Tibial artery (tissue), 4 donors: ENCODE data around the gene FBLIM1.

ENCODE experiments used
- DNase-seq, 2 donors: peaks; one replicate each; pipeline ENCODE4 v3.0.0-alpha.2; 2019
- H3K27ac ChIP-seq, 2 donors: fragments of 200-600 bp; sonication (generic) in 1 of 2; 1 replicate in 1 of 2; 2 replicates in 1 of 2; pipeline ENCODE4 v1.5.1; 2018 to 2019; ENCODE audit warnings: mild to moderate bottlenecking in 1 of 2
- H3K27me3 ChIP-seq, 2 donors: fragments of 200-600 bp; sonication (generic) in 1 of 2; one replicate each; pipeline versions ENCODE4 v1.5.1 to v1.6.0; 2016 to 2019
- H3K36me3 ChIP-seq, 3 donors: fragments of 200-600 bp; sonication (generic) in 2 of 3; one replicate each; pipeline ENCODE4 v1.5.1; 2016 to 2019; ENCODE audit warnings: mild to moderate bottlenecking in 2 of 3
- H3K4me1 ChIP-seq, 4 donors: fragments of 200-600 bp; sonication (generic) in 2 of 4; 1 replicate in 3 of 4; 2 replicates in 1 of 4; pipeline ENCODE4 v1.5.1; 2016 to 2019
- H3K4me3 ChIP-seq, 2 donors: fragments of 200-600 bp; sonication (generic) in 1 of 2; 1 replicate in 1 of 2; 2 replicates in 1 of 2; pipeline ENCODE4 v1.5.1; 2018 to 2019; ENCODE audit warnings: mild to moderate bottlenecking in 2 of 2
- H3K9me3 ChIP-seq, 3 donors: fragments of 200-600 bp; sonication (generic) in 1 of 3; one replicate each; pipeline ENCODE4 v1.5.1; 2016 to 2019
- CTCF ChIP-seq, 2 experiments: fragments of 200-600 bp in 1 of 2; fragments of 450-650 bp in 1 of 2; IDR thresholded peaks; one replicate each; pipeline ENCODE4 v1.5.1; 2017 to 2019; ENCODE audit warnings: antibody characterized with exemption in 2 of 2, mild to moderate bottlenecking in 1 of 2, moderate library complexity in 1 of 2
- intact Hi-C: fragments of 100-400 bp; cut with DNase I; formaldehyde crosslinking; loops from one replicate; pipeline ENCODE4 v1.15.0; 2023; ENCODE audit warnings: low total_unique reads

FBLIM1 gene

GRCh38 chr1:15723631-15724246, 34.9 kb upstream of the FBLIM1 start:
- H3K4me1 ChIP-seq, result no peaks in the 10 kb centered on the region
- DNase-seq, result no peak
- intact Hi-C loops, result no loop called here
- H3K4me3 ChIP-seq, result no peak overlapping the region
- peaks cover 54 to 98% (median 91%) of the 10 kb centered on the region in 3 donors for H3K36me3 ChIP-seq
- TF ChIP-seq CTCF (IDR thresholded peaks at IDR 0.05), result no peak
- no peak overlapping the region for H3K27ac ChIP-seq
- no peaks in the 10 kb centered on the region for H3K9me3 ChIP-seq
- H3K27me3 ChIP-seq, result no peaks in the 10 kb centered on the region

- intact Hi-C loops, result no loop called here
- Histone ChIP-seq H3K9me3 (no peaks in the 10 kb centered on the region), H3K36me3 (peaks cover 62 to 98% (median 92%) of the 10 kb centered on the region in 3 donors), H3K4me3 (no peak overlapping the region), H3K27me3 (no peaks in the 10 kb centered on the region), H3K4me1 (no peaks in the 10 kb centered on the region), H3K27ac (no peak overlapping the region)
- DNase-seq, result no peak
- TF ChIP-seq CTCF (IDR thresholded peaks at IDR 0.05), result no peak
Measured at GRCh38 chr1:15724949-15725880, 33.4 kb upstream of the FBLIM1 start.

GRCh38 chr1:15726508-15726907, 32.1 kb upstream of the FBLIM1 start:
- TF ChIP-seq CTCF (IDR thresholded peaks at IDR 0.05), result no peak
- no peak for DNase-seq
- H3K4me3 ChIP-seq, result no peak overlapping the region
- intact Hi-C loops, result no loop called here
- no peaks in the 10 kb centered on the region for H3K4me1 ChIP-seq
- no peaks in the 10 kb centered on the region for H3K27me3 ChIP-seq
- H3K36me3 ChIP-seq, result peaks cover 64 to 98% (median 92%) of the 10 kb centered on the region in 3 donors
- H3K27ac ChIP-seq, result no peak overlapping the region
- no peaks in the 10 kb centered on the region for H3K9me3 ChIP-seq

- Histone ChIP-seq H3K4me1 (no peaks in the 10 kb centered on the region), H3K27ac (no peak overlapping the region), H3K4me3 (no peak overlapping the region), H3K36me3 (peaks cover 69 to 98% (median 93%) of the 10 kb centered on the region in 3 donors), H3K27me3 (no peaks in the 10 kb centered on the region), H3K9me3 (no peaks in the 10 kb centered on the region)
- TF ChIP-seq CTCF (IDR thresholded peaks at IDR 0.05), result no peak
- no peak for DNase-seq
- intact Hi-C loops, result no loop called here
Measured at GRCh38 chr1:15727021-15727420, 31.6 kb upstream of the FBLIM1 start.

- peaks cover 72 to 98% (median 95%) of the 10 kb centered on the region in 3 donors for H3K36me3 ChIP-seq
- H3K4me1 ChIP-seq, result no peaks in the 10 kb centered on the region
- no peak for DNase-seq
- intact Hi-C loops, result no loop called here
- H3K4me3 ChIP-seq, result no peak overlapping the region
- no peak for TF ChIP-seq CTCF (IDR thresholded peaks at IDR 0.05)
- H3K27ac ChIP-seq, result no peak overlapping the region
- H3K9me3 ChIP-seq, result no peaks in the 10 kb centered on the region
- H3K27me3 ChIP-seq, result no peaks in the 10 kb centered on the region
Measured at GRCh38 chr1:15727424-15727823, 31.2 kb upstream of the FBLIM1 start.
